A549 (cell line): Measurements from ENCODE around the gene CREG2. TPM values are rescaled to one million over a fixed set of nuclear protein-coding genes. Genes with fewer than 3 reads are reported as not detected.

Experiments used
- ATAC-seq, 2 experiments: fragments of 200-7000 bp in 1 of 2; fragments of >200 bp in 1 of 2; cut with Nextera tagmentation in 1 of 2; cut with Tn5 transposase in 1 of 2; 3 replicates each; pipeline versions ENCODE4 v1.8.0 to v1.9.1; 2018 to 2020; ENCODE audit warnings: mild to moderate bottlenecking in 1 of 2, moderate library complexity in 1 of 2
- CTCF ChIA-PET: fragments of 300-600 bp; sonication (Branson Sonifier 250); formaldehyde crosslinking; extraction: SDS; loops from one replicate; lab custom pipeline; 2021; ENCODE audit warnings: antibody characterized with exemption, inconsistent platforms; lab: Yijun Ruan, JAX
- POLR2A ChIA-PET: fragments of 350-600 bp; formaldehyde crosslinking; extraction: SDS; loops from one replicate; lab custom pipeline; 2021; ENCODE audit warnings: antibody characterized with exemption, inconsistent platforms; lab: Yijun Ruan, JAX
- DNase-seq, 2 experiments: peaks; one replicate each; pipeline versions ENCODE4 v3.0.0 to v3.0.0-alpha.2; 2011 to 2016; ENCODE audit warnings: low read depth in 1 of 2, low spot score in 1 of 2
- FAIRE-seq: peaks from 2 replicates; lab custom pipeline; 2011; peaks lifted over from hg19 to GRCh38; lab: Jason Lieb, UNC
- H3K27ac ChIP-seq, 2 experiments: fragments of >200 bp; sonication (Bioruptor Twin); formaldehyde crosslinking; 3 replicates each; pipeline ENCODE4 v1.5.1; 2016 to 2017
- H3K4me1 ChIP-seq: fragments of >200 bp; sonication (Bioruptor Twin); formaldehyde crosslinking; 3 replicates; pipeline ENCODE4 v1.6.1; 2016
- H3K4me2 ChIP-seq: fragments of >200 bp; sonication (Bioruptor Twin); formaldehyde crosslinking; 3 replicates; pipeline ENCODE4 v1.6.1; 2016
- H3K4me3 ChIP-seq: fragments of >200 bp; sonication (Bioruptor Twin); formaldehyde crosslinking; 3 replicates; pipeline ENCODE4 v1.5.1; 2016
- H3K9me3 ChIP-seq: fragments of >200 bp; sonication (Bioruptor Twin); formaldehyde crosslinking; 3 replicates; pipeline ENCODE4 v1.6.1; 2016
- CBX2 ChIP-seq: fragments of 200-600 bp; sonication (generic); IDR thresholded peaks from 2 replicates; pipeline ENCODE4 v1.6.1; 2016; ENCODE audit warnings: low read depth, mild to moderate bottlenecking, borderline replicate concordance
- CHD2 ChIP-seq: fragments of 150-350 bp; IDR thresholded peaks from 2 replicates; pipeline ENCODE4 v1.6.1; 2014; ENCODE audit warnings: low read length; ENCODE audit not compliant: partially characterized antibody
- EHMT2 ChIP-seq: fragments of 200-600 bp; sonication (generic); IDR thresholded peaks from 2 replicates; pipeline ENCODE4 v1.6.1; 2016; ENCODE audit warnings: antibody characterized with exemption, low read depth, mild to moderate bottlenecking, moderate library complexity
- ELK1 ChIP-seq: fragments of 150-350 bp; IDR thresholded peaks from 2 replicates; pipeline ENCODE4 v1.6.1; 2014; ENCODE audit warnings: low read depth, mild to moderate bottlenecking, low read length
- JUNB ChIP-seq: fragments of >200 bp; sonication (Bioruptor Twin); formaldehyde crosslinking; IDR thresholded peaks from 2 replicates; pipeline ENCODE4 v1.6.1; 2016
- KDM1A ChIP-seq: fragments of 200-600 bp; sonication (generic); IDR thresholded peaks from 2 replicates; pipeline ENCODE4 v1.6.1; 2016; ENCODE audit warnings: low read depth, mild to moderate bottlenecking
- KDM5A ChIP-seq: fragments of 200-600 bp; sonication (generic); IDR thresholded peaks from 2 replicates; pipeline ENCODE4 v1.6.1; 2016; ENCODE audit warnings: antibody characterized with exemption, mild to moderate bottlenecking
- MAFK ChIP-seq: fragments of 450-650 bp; IDR thresholded peaks from 2 replicates; pipeline ENCODE4 v1.6.1; 2014; ENCODE audit not compliant: partially characterized antibody
- MAX ChIP-seq: IDR thresholded peaks from 2 replicates; pipeline ENCODE4 v1.6.1; 2012
- MAZ ChIP-seq: fragments of 150-350 bp; IDR thresholded peaks from 2 replicates; pipeline ENCODE4 v1.6.1; 2014; ENCODE audit warnings: antibody characterized with exemption, low read depth, low read length, borderline replicate concordance
- NFE2L2 ChIP-seq: fragments of 150-350 bp; conservative IDR thresholded peaks from 2 replicates; pipeline ENCODE4 v1.6.1; 2014; ENCODE audit warnings: low read length
- RAD21 ChIP-seq, 2 experiments: fragments of >200 bp in 1 of 2; sonication (Bioruptor Twin) in 1 of 2; formaldehyde crosslinking in 1 of 2; IDR thresholded peaks in 1 of 2; conservative IDR thresholded peaks in 1 of 2; 2 replicates in 1 of 2; 3 replicates in 1 of 2; pipeline ENCODE4 v1.6.1; 2012 to 2018; ENCODE audit warnings: inconsistent platforms in 1 of 2
- TFCP2L1 ChIP-seq: fragments of 250-450 bp; sonication (Bioruptor Pico); IDR thresholded peaks from 2 replicates; pipeline ENCODE4 v1.5.0; 2021; ENCODE audit warnings: mild to moderate bottlenecking
- TP53 ChIP-seq: fragments of 250-450 bp; sonication (Bioruptor Pico); IDR thresholded peaks from 2 replicates; pipeline ENCODE4 v1.5.0; 2021; ENCODE audit warnings: mild to moderate bottlenecking, moderate library complexity
- ZFP36 ChIP-seq: fragments of 450-650 bp; IDR thresholded peaks from 2 replicates; pipeline ENCODE4 v1.6.1; 2014; ENCODE audit warnings: borderline replicate concordance; ENCODE audit not compliant: partially characterized antibody
- WGBS: methylation state at CpG from one replicate; pipeline ENCODE4 v1.1.6; 2017; ENCODE audit errors: missing lambda C conversion rate; 5-methylcytosine and 5-hydroxymethylcytosine counted together
- polyA plus RNA-seq, 4 experiments: library from polyadenylated mRNA; depleted of rRNA in 3 of 4; stranded (reverse); fragments of >200 nt; fragmentation: RNase III in 1 of 4; extraction: RNeasy Plus Mini Kit Qiagen cat#74134 plus additional on column Dnase treatment in 1 of 4; gene quantifications; 2 replicates in 3 of 4; 3 replicates in 1 of 4; pipeline ENCODE4 v1.2.3, GENCODE V29; 2011 to 2017
- TF ChIP-seq, protein P1 (sequence below): fragments of >200 bp; sonication (Bioruptor Twin); formaldehyde crosslinking; IDR thresholded peaks from 3 replicates; pipeline ENCODE4 v1.5.1; 2016
- TF ChIP-seq, protein P2 (sequence below): fragments of 250-450 bp; sonication (Bioruptor Pico); IDR thresholded peaks from 2 replicates; pipeline ENCODE4 v1.5.0; 2021; ENCODE audit warnings: mild to moderate bottlenecking, moderate library complexity, borderline replicate concordance

CREG2 gene
- polyA plus RNA-seq, 2 of the 4 experiments (the other 2 are of a cell fraction): 1.5 to 1.6 TPM

- no peak for TF ChIP-seq ZFP36
Observed at GRCh38 chr2:101400048-101400447, 12.7 kb upstream of the CREG2 start (continued).

- TF ChIP-seq MAFK: no peak
- Histone ChIP-seq H3K4me3 (no peak overlapping the region), H3K9me3 (no peaks in the 10 kb centered on the region), H3K4me1 (peaks cover 25% of the 10 kb centered on the region), H3K4me2 (no peak overlapping the region), H3K27ac (no peak overlapping the region)
- POLR2A ChIA-PET: no interaction called here
- FAIRE-seq: no peak
- no peak for DNase-seq
- WGBS: 89% methylated on average over 11 of the region's 11 CpGs
- no peak for ATAC-seq
- CTCF ChIA-PET: interaction anchor here (1.3 to 4.9 kb wide), 4 partner anchors 12 to 58 kb away, joined by 3 to 25 read pairs (median 15); partner anchors contain the start of gene CREG2
Observed at GRCh38 chr2:101399021-101399799, 11.9 kb upstream of the CREG2 start.

DNA sequence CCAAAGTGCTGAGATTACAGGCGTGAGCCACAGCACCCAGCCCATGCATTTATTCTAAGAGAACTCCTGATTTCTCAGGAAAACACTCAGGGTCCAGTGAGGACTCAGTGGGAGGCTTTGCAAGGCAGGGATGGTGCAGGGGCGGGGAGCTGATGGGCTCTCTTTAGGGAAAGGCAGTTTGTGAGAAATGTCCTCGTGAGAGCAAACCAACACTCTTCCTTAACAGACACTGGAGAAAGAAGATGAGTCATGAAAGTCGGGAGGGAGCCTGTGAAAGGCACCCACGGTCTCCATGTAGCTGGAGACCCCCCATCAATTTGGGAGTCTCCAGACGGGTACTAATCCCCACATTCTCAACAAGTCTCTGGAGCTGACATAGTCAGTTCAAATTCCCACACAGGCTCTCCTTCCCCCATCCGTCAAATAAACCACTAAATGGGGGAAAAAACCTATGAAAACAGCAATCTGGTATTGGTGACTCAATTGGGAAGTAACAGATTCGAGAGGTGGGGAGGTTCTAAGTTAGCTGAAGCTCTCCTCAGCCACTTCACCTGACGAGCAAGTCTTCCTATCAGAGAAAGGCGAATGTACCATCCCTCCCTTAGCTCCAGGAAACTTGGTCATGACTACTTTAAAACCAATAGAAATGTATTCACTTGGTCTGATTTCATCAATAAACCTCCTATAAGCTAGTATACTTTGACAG, 11.0 kb upstream of the CREG2 start:
- CTCF ChIA-PET: interaction anchor here (1.3 to 4.9 kb wide), 4 partner anchors 11 to 57 kb away, joined by 3 to 25 read pairs (median 14); partner anchors contain the start of gene CREG2
- no peak overlapping the region for H3K4me2 ChIP-seq
- H3K4me1 ChIP-seq: peaks cover 25% of the 10 kb centered on the region

More for the DNA sequence above, 11.0 kb upstream of the CREG2 start:
- Histone ChIP-seq H3K27ac (peak overlapping the region in 1 of 2 experiments; percentile 49; a peak in 3 of 6 replicates), H3K4me3 (no peak overlapping the region), H3K9me3 (no peaks in the 10 kb centered on the region)
- DNase-seq (no peak), FAIRE-seq (no peak), ATAC-seq (no peak)
- TF ChIP-seq CHD2: no peak
- TF ChIP-seq, protein P1, sequence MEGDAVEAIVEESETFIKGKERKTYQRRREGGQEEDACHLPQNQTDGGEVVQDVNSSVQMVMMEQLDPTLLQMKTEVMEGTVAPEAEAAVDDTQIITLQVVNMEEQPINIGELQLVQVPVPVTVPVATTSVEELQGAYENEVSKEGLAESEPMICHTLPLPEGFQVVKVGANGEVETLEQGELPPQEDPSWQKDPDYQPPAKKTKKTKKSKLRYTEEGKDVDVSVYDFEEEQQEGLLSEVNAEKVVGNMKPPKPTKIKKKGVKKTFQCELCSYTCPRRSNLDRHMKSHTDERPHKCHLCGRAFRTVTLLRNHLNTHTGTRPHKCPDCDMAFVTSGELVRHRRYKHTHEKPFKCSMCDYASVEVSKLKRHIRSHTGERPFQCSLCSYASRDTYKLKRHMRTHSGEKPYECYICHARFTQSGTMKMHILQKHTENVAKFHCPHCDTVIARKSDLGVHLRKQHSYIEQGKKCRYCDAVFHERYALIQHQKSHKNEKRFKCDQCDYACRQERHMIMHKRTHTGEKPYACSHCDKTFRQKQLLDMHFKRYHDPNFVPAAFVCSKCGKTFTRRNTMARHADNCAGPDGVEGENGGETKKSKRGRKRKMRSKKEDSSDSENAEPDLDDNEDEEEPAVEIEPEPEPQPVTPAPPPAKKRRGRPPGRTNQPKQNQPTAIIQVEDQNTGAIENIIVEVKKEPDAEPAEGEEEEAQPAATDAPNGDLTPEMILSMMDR: no peak
- no peak for TF ChIP-seq CBX2
- no peak for TF ChIP-seq MAX
- TF ChIP-seq ZFP36: no peak
- TF ChIP-seq MAZ: no peak
- no peak for TF ChIP-seq KDM5A
- no peak for TF ChIP-seq ELK1
- TF ChIP-seq, protein P2, sequence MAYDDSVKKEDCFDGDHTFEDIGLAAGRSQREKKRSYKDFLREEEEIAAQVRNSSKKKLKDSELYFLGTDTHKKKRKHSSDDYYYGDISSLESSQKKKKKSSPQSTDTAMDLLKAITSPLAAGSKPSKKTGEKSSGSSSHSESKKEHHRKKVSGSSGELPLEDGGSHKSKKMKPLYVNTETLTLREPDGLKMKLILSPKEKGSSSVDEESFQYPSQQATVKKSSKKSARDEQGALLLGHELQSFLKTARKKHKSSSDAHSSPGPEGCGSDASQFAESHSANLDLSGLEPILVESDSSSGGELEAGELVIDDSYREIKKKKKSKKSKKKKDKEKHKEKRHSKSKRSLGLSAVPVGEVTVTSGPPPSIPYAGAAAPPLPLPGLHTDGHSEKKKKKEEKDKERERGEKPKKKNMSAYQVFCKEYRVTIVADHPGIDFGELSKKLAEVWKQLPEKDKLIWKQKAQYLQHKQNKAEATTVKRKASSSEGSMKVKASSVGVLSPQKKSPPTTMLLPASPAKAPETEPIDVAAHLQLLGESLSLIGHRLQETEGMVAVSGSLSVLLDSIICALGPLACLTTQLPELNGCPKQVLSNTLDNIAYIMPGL (CRISPR knock-in tag): no peak
- no peak for TF ChIP-seq JUNB
- no peak for TF ChIP-seq EHMT2
- TF ChIP-seq NFE2L2: no peak
- TF ChIP-seq RAD21 (conservative IDR thresholded peaks at IDR 0.05 in 1 of 2, IDR thresholded peaks at IDR 0.05 in 1 of 2): no peak
- TF ChIP-seq TP53 (CRISPR knock-in tag): no peak
- TF ChIP-seq KDM1A: no peak
- TF ChIP-seq TFCP2L1 (CRISPR knock-in tag): no peak
- WGBS: 66% methylated on average over 10 of the region's 10 CpGs
- POLR2A ChIA-PET: no interaction called here
